ENCODE measurements around the gene THRSP.

DNA sequence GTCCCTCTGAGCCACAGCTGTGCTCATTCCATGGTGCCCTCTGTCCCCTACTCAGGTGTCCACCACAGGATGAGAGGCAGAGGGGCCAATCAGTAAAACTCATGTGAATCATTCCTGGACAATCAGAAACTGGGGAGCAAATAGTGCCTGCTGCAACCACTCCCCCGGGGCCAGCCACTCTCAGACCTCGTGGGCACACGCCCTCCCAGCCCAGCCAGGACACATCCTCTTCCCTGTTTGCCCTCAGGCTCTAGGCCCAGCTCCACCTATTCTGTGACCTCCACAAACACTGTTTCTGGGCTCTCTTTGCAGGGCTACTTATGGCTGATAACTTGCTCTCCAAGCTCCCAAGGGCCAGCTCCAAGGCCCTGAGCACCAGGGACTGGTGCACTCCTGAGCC is 26.6 kb upstream of the THRSP start:
- TF ChIP-seq ARNT (IDR thresholded peaks at IDR 0.05) (no peak), FOXK2 (IDR thresholded peaks at IDR 0.05) (no peak), ZNF384 (IDR thresholded peaks at IDR 0.05) (no peak), LEF1 (IDR thresholded peaks at IDR 0.05; ENCODE audit: borderline replicate concordance) (no peak), FOXA1 (IDR thresholded peaks at IDR 0.05) (no peak), FOXM1 (IDR thresholded peaks at IDR 0.05; ENCODE audit: borderline replicate concordance) (no peak), BHLHE40 (IDR thresholded peaks at IDR 0.05; ENCODE audit: borderline replicate concordance) (no peak), ELF4 (IDR thresholded peaks at IDR 0.05) (no peak), SUZ12 (IDR thresholded peaks at IDR 0.05) (no peak), CTBP1 (IDR thresholded peaks at IDR 0.05; ENCODE audit: borderline replicate concordance) (no peak), SP1 (IDR thresholded peaks at IDR 0.05) (no peak), HDGF (IDR thresholded peaks at IDR 0.05; ENCODE audit: borderline replicate concordance) (no peak)
- TF ChIP-seq, protein P1, sequence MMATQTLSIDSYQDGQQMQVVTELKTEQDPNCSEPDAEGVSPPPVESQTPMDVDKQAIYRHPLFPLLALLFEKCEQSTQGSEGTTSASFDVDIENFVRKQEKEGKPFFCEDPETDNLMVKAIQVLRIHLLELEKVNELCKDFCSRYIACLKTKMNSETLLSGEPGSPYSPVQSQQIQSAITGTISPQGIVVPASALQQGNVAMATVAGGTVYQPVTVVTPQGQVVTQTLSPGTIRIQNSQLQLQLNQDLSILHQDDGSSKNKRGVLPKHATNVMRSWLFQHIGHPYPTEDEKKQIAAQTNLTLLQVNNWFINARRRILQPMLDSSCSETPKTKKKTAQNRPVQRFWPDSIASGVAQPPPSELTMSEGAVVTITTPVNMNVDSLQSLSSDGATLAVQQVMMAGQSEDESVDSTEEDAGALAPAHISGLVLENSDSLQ (IDR thresholded peaks at IDR 0.05) = no peak

Measured in HEK293T (cell line).